ENCODE measurements around the gene CD209.

GRCh38 chr19:7773841-7774240 is 26.5 kb upstream of the CD209 start:
- TF ChIP-seq CTCF (IDR thresholded peaks at IDR 0.05) (no peak), POLR2A (IDR thresholded peaks at IDR 0.05) (no peak), POLR2AphosphoS5 (IDR thresholded peaks at IDR 0.05; ENCODE audit: insufficient read depth in 1 of 2, low read depth in 1 of 2) (no peak)
